ENCODE results near the gene EPHB3. TPM values are rescaled to one million over a fixed set of nuclear protein-coding genes. Genes with fewer than 3 reads are reported as not detected.

Gene EPHB3
- total RNA-seq, 4 donors from 2014 or later, result 0.10 to 0.24 (median 0.12) TPM

DNA sequence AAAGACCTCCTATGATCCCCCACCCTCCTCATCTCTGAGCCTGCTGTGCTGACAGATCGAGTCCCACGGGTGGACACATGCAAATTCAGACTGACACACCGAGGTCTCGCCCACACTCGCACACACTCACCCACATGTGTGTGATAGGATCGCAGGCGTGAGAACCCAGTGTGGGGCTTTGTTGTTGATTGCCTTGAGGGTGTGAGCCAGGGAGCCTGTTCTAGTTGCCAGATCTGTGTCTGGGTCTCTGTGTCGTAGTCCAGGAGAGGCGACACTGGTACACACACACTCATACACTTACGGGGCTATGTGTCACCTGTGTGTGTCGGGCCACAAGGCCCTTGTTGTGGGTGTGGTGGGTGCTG, 2.0 kb downstream of the EPHB3 start:
- Histone ChIP-seq H3K27me3 (peaks cover 3 to 9% (median 5%) of the 10 kb centered on the region in 3 donors), H3K4me1 (peaks cover 13 to 18% of the 10 kb centered on the region in 2 donors), H3K4me3 (no peak overlapping the region), H3K36me3 (no peaks in the 10 kb centered on the region), H3K9me3 (no peaks in the 10 kb centered on the region), H3K27ac (peak overlapping the region in 2 of 4 donors; percentile 28 to 44)
- in situ Hi-C loops (cut with MboI; ENCODE audit: low sequenced_read_pairs in 4 of 4) (no loop called here), intact Hi-C loops (cut with DNase I; ENCODE audit: low total_unique reads) (no loop called here)
- no peak for TF ChIP-seq POLR2A (IDR thresholded peaks at IDR 0.05)
- TF ChIP-seq, protein P1, sequence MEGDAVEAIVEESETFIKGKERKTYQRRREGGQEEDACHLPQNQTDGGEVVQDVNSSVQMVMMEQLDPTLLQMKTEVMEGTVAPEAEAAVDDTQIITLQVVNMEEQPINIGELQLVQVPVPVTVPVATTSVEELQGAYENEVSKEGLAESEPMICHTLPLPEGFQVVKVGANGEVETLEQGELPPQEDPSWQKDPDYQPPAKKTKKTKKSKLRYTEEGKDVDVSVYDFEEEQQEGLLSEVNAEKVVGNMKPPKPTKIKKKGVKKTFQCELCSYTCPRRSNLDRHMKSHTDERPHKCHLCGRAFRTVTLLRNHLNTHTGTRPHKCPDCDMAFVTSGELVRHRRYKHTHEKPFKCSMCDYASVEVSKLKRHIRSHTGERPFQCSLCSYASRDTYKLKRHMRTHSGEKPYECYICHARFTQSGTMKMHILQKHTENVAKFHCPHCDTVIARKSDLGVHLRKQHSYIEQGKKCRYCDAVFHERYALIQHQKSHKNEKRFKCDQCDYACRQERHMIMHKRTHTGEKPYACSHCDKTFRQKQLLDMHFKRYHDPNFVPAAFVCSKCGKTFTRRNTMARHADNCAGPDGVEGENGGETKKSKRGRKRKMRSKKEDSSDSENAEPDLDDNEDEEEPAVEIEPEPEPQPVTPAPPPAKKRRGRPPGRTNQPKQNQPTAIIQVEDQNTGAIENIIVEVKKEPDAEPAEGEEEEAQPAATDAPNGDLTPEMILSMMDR (IDR thresholded peaks at IDR 0.05 in 4 of 5, conservative IDR thresholded peaks at IDR 0.05 in 1 of 5), result no peak
- DNase-seq (no peak), ATAC-seq (no peak)

DNA sequence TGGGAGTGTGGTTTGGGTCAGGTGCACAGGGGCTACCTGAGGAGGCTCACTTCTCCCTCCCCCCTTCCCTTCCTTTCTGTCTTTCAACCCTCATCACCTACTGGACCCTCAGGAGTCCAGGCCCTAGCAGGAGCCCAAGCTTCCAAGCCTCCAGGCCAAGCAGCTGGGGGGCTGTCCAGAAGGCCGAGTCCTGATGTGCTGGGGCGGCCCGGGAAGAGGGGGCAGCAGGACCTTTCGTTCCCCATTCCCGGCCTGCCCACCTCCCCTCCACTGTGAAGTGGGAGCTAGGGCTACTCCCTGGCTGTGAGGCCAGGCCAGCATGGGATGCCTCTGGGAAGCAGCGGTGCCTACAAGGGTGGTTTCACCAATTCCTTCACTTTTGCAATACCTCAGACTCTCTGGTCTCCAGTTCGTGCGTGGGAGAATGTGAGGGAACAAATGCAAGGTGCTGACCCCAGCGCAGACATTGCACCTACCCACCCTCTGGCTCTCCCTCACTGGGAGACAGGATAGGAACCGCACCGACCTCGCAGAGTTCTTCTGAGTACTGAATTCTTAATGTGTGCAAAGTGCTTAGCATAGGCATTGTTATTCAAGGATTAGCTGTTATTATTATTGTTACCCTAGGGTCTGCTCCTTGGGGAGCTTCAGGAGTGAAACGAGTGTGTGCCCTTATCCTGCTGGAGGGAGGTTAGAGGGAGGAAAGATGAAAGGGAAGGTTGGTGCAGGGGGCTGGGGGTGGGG, 2.5 kb downstream of the EPHB3 start:
- ATAC-seq, result no peak
- H3K4me3 ChIP-seq, result no peak overlapping the region

DNA sequence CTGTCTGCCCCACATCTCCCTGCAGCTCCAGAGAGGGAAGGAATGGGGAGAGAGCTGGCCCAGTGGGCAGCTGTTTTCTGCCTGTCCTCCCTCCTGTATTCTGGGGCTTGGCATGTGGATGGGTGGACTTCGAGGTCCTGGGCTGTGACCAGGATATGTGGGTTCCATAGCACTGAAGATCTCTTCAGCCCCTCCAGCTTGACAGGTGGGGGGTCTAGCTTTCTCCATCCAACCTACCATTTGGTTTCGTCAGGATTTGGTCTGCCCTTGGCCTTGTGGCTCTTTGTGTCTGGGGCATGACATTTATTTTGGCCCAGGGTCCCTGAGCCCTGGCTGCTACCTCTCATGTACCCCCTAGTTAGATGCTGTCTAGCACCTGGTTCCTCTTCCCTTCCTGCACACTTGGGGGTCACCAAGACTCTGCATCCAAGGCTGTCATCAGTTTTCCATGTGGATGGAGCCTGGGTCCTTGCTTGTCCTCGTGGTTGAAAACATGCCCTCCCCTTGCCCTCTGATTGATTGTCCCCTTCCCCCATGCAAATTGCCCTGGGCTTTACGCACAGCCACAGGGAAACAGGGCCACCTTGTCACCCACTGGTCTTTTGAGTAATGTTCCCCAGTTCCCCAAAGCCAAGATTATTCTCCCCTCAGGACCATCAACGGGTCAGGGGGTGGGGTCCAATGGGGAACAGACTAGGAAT, 3.2 kb downstream of the EPHB3 start:
- no peaks in the 10 kb centered on the region for H3K36me3 ChIP-seq
- H3K4me3 ChIP-seq, result no peak overlapping the region
- intact Hi-C loops (cut with DNase I; ENCODE audit: low total_unique reads) (no loop called here), in situ Hi-C loops (cut with MboI; ENCODE audit: low sequenced_read_pairs in 4 of 4) (no loop called here)
- H3K9me3 ChIP-seq, result no peaks in the 10 kb centered on the region
- H3K4me1 ChIP-seq, result peaks cover 13 to 28% of the 10 kb centered on the region in 2 donors
- DNase-seq (no peak), ATAC-seq (no peak)
- H3K27me3 ChIP-seq, result peaks cover 9 to 17% (median 14%) of the 10 kb centered on the region in 3 donors
- no peak for TF ChIP-seq POLR2A (IDR thresholded peaks at IDR 0.05)
- TF ChIP-seq, protein P1 (IDR thresholded peaks at IDR 0.05 in 4 of 5, conservative IDR thresholded peaks at IDR 0.05 in 1 of 5), result no peak
- peak overlapping the region in 1 of 4 donors; percentile 41 for H3K27ac ChIP-seq

More for the DNA sequence above, 2.5 kb downstream of the EPHB3 start:
- no peak for DNase-seq
- H3K36me3 ChIP-seq, result no peaks in the 10 kb centered on the region
- H3K9me3 ChIP-seq, result no peaks in the 10 kb centered on the region
- H3K4me1 ChIP-seq, result peaks cover 13 to 23% of the 10 kb centered on the region in 2 donors
- TF ChIP-seq POLR2A (IDR thresholded peaks at IDR 0.05), result no peak
- TF ChIP-seq, protein P1 (IDR thresholded peaks at IDR 0.05 in 4 of 5, conservative IDR thresholded peaks at IDR 0.05 in 1 of 5), result no peak
- peak overlapping the region in 1 of 4 donors; percentile 44 for H3K27ac ChIP-seq
- peaks cover 7 to 10% (median 8%) of the 10 kb centered on the region in 3 donors for H3K27me3 ChIP-seq
- in situ Hi-C loops (cut with MboI; ENCODE audit: low sequenced_read_pairs in 4 of 4), result no loop called here
- intact Hi-C loops (cut with DNase I; ENCODE audit: low total_unique reads), result no loop called here

DNA sequence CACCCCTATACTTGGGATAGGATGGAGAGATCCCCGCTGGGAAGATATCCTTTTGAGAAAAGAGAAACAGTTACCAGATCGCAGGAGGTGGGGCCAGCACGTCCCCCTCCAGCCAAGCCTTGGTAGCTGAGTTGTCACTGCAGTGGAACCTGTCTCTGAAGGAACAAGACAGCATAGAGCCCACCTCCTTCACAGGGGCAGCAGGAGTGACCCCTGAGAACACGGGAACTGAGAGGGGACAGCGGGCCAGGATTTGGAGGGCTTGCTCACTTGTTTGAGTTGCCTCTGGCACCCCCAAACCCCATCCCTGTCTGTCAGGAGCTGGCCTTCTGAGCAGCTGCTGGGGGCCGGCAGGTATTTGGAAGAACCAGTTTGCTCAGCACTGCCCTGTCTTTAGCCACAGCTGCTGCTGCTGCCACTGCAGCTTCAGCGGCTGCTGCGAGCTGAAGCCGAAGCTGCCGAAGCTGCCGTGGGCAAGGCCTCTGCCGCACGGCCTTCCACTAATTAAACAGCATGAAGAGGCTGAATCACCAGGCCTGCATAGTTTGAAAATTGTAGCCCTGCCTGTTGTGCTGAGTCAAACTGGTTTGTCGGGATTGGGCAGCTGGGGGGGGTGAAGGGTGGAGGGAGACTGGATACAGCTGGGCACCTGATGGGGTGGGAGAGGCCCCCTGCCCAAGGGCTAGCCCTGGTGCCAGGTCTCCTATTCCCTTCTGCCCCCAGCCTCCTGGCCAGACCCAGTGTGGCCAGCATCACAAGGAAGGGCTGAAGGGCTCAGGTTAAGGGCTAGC, 4.0 kb downstream of the EPHB3 start:
- in situ Hi-C loops (cut with MboI; ENCODE audit: low sequenced_read_pairs in 4 of 4), result no loop called here

More for the DNA sequence above, 4.0 kb downstream of the EPHB3 start:
- Histone ChIP-seq H3K27ac (peak overlapping the region in 2 of 4 donors; percentile 34 to 41), H3K4me3 (no peak overlapping the region), H3K36me3 (no peaks in the 10 kb centered on the region), H3K27me3 (peaks cover 11 to 22% (median 22%) of the 10 kb centered on the region in 3 donors), H3K9me3 (no peaks in the 10 kb centered on the region), H3K4me1 (peaks cover 6 to 20% of the 10 kb centered on the region in 2 donors)
- TF ChIP-seq, protein P1 (IDR thresholded peaks at IDR 0.05 in 4 of 5, conservative IDR thresholded peaks at IDR 0.05 in 1 of 5), result no peak
- no peak for TF ChIP-seq POLR2A (IDR thresholded peaks at IDR 0.05)
- ATAC-seq (no peak), DNase-seq (no peak)
- intact Hi-C loops (cut with DNase I; ENCODE audit: low total_unique reads), result no loop called here

Data from gastrocnemius medialis (tissue), 4 donors.